Effector memory CD4-positive, alpha-beta T cell (primary cell): ENCODE measurements around the gene ST8SIA1.

Source experiments
- DNase-seq, 3 donors: peaks; one replicate each; pipeline ENCODE4 v3.0.0-alpha.2; 2020
- H3K27ac ChIP-seq: 2 replicates; pipeline ENCODE4 v1.7.0; 2013; ENCODE audit warnings: mild to moderate bottlenecking, low read length, moderate library complexity; ENCODE audit not compliant: insufficient read depth, poor library complexity, severe bottlenecking
- H3K27me3 ChIP-seq: replicated peaks from 2 replicates; pipeline ENCODE4 v1.7.0; 2013; ENCODE audit warnings: mild to moderate bottlenecking, low read length; ENCODE audit not compliant: insufficient read depth, control insufficient read depth, poor library complexity, severe bottlenecking
- H3K36me3 ChIP-seq: 2 replicates; pipeline ENCODE4 v1.7.0; 2013; ENCODE audit warnings: mild to moderate bottlenecking, low read length, moderate library complexity; ENCODE audit not compliant: control insufficient read depth, insufficient read depth
- H3K4me1 ChIP-seq: 2 replicates; pipeline ENCODE4 v1.7.0; 2013; ENCODE audit warnings: low read length, mild to moderate bottlenecking; ENCODE audit not compliant: control insufficient read depth, insufficient read depth, poor library complexity, severe bottlenecking
- H3K4me3 ChIP-seq: 2 replicates; pipeline ENCODE4 v1.7.0; 2013; ENCODE audit warnings: low read length, low read depth, mild to moderate bottlenecking; ENCODE audit not compliant: insufficient read depth, poor library complexity, severe bottlenecking
- H3K9me3 ChIP-seq: 2 replicates; pipeline ENCODE4 v1.7.0; 2013; ENCODE audit warnings: mild to moderate bottlenecking, low read length, moderate library complexity; ENCODE audit not compliant: control insufficient read depth

Gene ST8SIA1

GRCh38 chr12:22229652-22230279 is 104.7 kb downstream of the ST8SIA1 start:
- Histone ChIP-seq H3K27me3 (no peaks in the 10 kb centered on the region), H3K9me3 (no peaks in the 10 kb centered on the region), H3K4me3 (no peak overlapping the region), H3K36me3 (no peaks in the 10 kb centered on the region), H3K27ac (no peak overlapping the region), H3K4me1 (peaks cover 4% of the 10 kb centered on the region)
- no peak for DNase-seq

DNA sequence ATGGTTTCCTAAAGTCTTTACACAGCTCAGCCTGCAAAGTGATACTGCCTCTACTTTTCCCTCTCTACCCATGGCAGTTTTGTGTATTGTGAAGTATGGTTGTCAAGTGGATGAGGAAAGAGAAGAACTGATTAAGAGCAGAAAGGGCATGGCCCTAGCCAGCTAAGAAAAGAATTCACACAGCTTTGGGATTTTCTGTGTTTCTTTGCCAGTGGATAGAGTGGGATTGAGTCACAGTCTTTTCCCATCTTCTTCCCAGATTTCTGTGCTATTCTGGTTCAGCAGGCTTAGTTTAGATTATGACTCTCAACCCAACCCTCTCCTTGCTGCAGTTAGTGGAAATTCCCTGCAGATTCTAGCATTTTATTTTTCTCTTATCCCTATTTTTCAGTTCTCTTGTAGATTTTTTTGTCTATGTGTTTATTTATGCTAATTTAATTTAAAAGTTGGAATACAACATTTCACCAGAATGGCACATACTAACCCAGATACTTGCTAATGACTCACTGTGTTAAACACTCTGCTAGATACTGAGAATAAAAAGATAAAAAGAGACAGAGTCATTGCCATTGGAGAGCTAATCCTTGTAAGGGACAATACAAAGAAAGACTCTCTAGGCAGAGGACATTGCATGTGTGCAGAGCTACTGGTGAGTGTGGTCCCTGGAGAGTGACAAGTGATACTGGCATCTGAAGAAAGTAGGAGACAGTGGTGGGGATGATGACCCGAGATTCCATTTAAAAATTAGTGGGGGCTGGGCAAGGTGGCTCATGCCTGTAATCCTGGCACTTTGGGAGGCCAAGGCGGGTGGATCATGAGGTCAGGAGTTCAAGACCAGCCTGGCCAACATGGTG is 106.3 kb downstream of the ST8SIA1 start:
- no peak for DNase-seq
- Histone ChIP-seq H3K27me3 (no peaks in the 10 kb centered on the region), H3K4me3 (no peak overlapping the region), H3K9me3 (no peaks in the 10 kb centered on the region), H3K36me3 (no peaks in the 10 kb centered on the region), H3K4me1 (peaks cover 4% of the 10 kb centered on the region), H3K27ac (no peak overlapping the region)

DNA sequence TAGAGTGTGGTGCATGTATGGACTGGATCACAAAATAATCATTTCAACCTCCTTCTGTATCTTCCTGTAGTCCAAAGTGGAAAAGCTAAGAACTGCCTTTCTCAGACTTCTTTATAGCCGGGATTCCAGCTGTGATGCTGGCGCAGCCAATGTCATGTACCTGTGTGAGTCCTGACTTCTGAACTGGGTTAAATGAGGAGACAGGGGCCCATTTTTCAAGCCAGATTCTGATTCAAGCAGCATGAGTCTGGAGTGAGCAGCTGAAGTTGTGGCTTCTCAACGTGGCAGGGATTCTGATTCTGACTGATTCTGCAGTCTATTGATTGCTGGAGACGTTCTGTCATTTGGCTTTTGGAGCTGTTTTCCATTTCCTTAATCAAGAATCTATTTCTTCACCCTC is 111.2 kb downstream of the ST8SIA1 start:
- Histone ChIP-seq H3K4me1 (peaks cover 4% of the 10 kb centered on the region), H3K27ac (no peak overlapping the region), H3K27me3 (no peaks in the 10 kb centered on the region), H3K4me3 (no peak overlapping the region), H3K9me3 (no peaks in the 10 kb centered on the region), H3K36me3 (no peaks in the 10 kb centered on the region)
- DNase-seq: no peak

DNA sequence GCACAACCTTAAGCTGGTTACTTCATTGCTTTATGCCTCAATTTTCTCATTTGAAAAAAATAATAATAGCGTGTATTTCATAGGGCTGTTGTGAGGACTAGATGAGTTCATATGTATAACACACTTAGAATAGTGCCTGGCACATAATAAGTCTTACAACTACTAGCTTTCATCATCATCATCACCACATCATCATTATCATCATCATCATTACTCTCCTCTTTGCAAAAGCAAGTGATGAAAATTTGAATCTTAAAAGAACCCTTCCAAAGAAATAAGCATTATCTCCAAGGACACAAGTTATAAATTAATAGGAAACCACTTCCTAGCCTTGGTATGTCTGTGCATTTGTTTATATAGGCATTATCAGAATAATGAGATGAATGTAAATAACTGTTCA is 117.0 kb downstream of the ST8SIA1 start:
- Histone ChIP-seq H3K4me3 (no peak overlapping the region), H3K9me3 (no peaks in the 10 kb centered on the region), H3K36me3 (no peaks in the 10 kb centered on the region), H3K27me3 (no peaks in the 10 kb centered on the region), H3K4me1 (no peaks in the 10 kb centered on the region), H3K27ac (no peak overlapping the region)
- no peak for DNase-seq

GRCh38 chr12:22215467-22216253 is 118.8 kb downstream of the ST8SIA1 start:
- Histone ChIP-seq H3K4me3 (no peak overlapping the region), H3K4me1 (no peaks in the 10 kb centered on the region), H3K36me3 (no peaks in the 10 kb centered on the region), H3K27ac (no peak overlapping the region), H3K9me3 (no peaks in the 10 kb centered on the region), H3K27me3 (no peaks in the 10 kb centered on the region)
- no peak for DNase-seq

GRCh38 chr12:22211128-22211527 is 123.4 kb downstream of the ST8SIA1 start:
- Histone ChIP-seq H3K27ac (no peak overlapping the region), H3K36me3 (no peaks in the 10 kb centered on the region), H3K4me3 (no peak overlapping the region), H3K9me3 (no peaks in the 10 kb centered on the region), H3K4me1 (no peaks in the 10 kb centered on the region), H3K27me3 (no peaks in the 10 kb centered on the region)
- DNase-seq: no peak

DNA sequence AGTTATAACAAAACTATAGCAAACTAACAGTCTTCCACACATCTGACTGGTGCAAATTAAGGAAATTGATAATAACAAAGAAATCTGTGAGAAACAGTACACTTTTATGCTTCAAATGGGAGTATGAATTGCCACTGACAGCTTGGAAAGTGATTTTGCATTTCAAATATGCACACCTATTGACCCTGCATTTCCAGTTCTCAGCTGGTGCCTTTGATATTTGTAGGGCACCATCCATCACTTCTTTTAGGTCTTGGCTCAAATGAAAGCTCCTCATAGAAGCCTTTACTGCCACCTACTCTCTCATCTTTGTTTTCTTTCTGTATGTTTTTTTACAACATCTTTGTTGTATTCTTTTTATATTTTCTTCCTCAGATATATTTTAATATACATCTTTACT is 125.1 kb downstream of the ST8SIA1 start:
- Histone ChIP-seq H3K4me1 (no peaks in the 10 kb centered on the region), H3K36me3 (no peaks in the 10 kb centered on the region), H3K9me3 (no peaks in the 10 kb centered on the region), H3K27ac (no peak overlapping the region), H3K27me3 (no peaks in the 10 kb centered on the region), H3K4me3 (no peak overlapping the region)
- no peak for DNase-seq

DNA sequence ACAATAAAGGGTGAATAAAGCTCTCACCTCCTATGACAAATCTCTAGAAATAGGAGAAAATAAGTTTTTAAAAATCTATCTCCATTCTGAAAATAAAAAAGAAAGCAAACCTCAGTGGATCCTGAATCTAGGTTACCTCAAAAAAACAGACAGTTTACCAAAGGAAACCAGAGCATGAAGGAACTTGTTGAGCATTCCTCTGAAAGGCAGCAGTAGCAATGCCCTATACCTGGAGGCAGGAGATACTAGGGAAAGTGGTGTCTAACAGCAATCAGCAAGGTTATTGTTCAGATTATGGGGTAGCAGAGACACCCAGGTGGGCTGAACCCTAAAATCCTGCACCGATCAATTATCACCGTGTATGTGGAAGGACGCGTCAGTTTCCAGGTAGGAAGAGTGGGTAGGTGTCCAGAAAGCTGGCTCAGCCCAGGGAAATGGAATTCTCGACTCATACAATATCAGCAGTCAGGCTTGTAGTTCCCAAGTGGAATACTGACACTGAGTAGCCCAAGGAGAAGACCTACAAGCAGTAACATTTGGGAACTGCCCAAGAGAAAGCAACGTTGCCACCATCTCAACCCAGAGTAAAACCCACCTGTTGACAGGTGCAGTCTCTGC is 128.3 kb downstream of the ST8SIA1 start:
- no peak overlapping the region for H3K4me3 ChIP-seq
- no peak overlapping the region for H3K27ac ChIP-seq
- DNase-seq: no peak
- no peaks in the 10 kb centered on the region for H3K36me3 ChIP-seq
- H3K27me3 ChIP-seq: no peaks in the 10 kb centered on the region
- no peaks in the 10 kb centered on the region for H3K9me3 ChIP-seq
- no peaks in the 10 kb centered on the region for H3K4me1 ChIP-seq

GRCh38 chr12:22204391-22204790 is 130.1 kb downstream of the ST8SIA1 start:
- Histone ChIP-seq H3K27me3 (no peaks in the 10 kb centered on the region), H3K9me3 (no peaks in the 10 kb centered on the region), H3K4me3 (no peak overlapping the region), H3K27ac (no peak overlapping the region), H3K36me3 (no peaks in the 10 kb centered on the region), H3K4me1 (no peaks in the 10 kb centered on the region)
- no peak for DNase-seq
